ENCODE results near the gene DACT2. TPM values are rescaled to one million over a fixed set of nuclear protein-coding genes. Genes with fewer than 3 reads are reported as not detected.
A peak's percentile ranks its signal among the peaks of the same experiment; 100 is the strongest.

Gene DACT2
- total RNA-seq, 6 experiments from 2014 or later, result 0.29 to 0.99 (median 0.86) TPM; not detected in 1

GRCh38 chr6:168347053-168347452, 27.5 kb upstream of the DACT2 start:
- ATAC-seq (no peak), DNase-seq (no peak)
- no peak overlapping the region for H3K4me3 ChIP-seq
- no peak for TF ChIP-seq CTCF (IDR thresholded peaks at IDR 0.05)
- no peak for TF ChIP-seq POLR2A (IDR thresholded peaks at IDR 0.05)
- H3K9me3 ChIP-seq, result no peaks in the 10 kb centered on the region
- H3K27me3 ChIP-seq, result no peaks in the 10 kb centered on the region
- no peak overlapping the region for H3K27ac ChIP-seq
- WGBS (ENCODE audit: insufficient coverage, low coverage, low lambda C conversion rate, missing lambda C conversion rate), result 100% methylated on average over 2 of the region's 7 CpGs
- H3K36me3 ChIP-seq, result no peaks in the 10 kb centered on the region
- intact Hi-C loops (cut with DNase I), result loop anchor here in 1 of 2 donors (10.0 kb wide), 1 partner anchor 192 kb away; no protein-coding TSS in a partner anchor
- no peaks in the 10 kb centered on the region for H3K4me1 ChIP-seq

GRCh38 chr6:168345896-168346754, 26.5 kb upstream of the DACT2 start:
- no peaks in the 10 kb centered on the region for H3K27me3 ChIP-seq
- no peak overlapping the region for H3K4me3 ChIP-seq
- no peak for TF ChIP-seq POLR2A (IDR thresholded peaks at IDR 0.05)
- intact Hi-C loops (cut with DNase I), result loop anchor here in 1 of 2 donors (10.0 kb wide), 1 partner anchor 191 kb away; no protein-coding TSS in a partner anchor
- no peaks in the 10 kb centered on the region for H3K9me3 ChIP-seq
- no peaks in the 10 kb centered on the region for H3K4me1 ChIP-seq
- ATAC-seq (no peak), DNase-seq (no peak)
- WGBS (ENCODE audit: insufficient coverage, low coverage, low lambda C conversion rate, missing lambda C conversion rate), result 36% methylated on average over 8 of the region's 33 CpGs
- H3K36me3 ChIP-seq, result no peaks in the 10 kb centered on the region
- H3K27ac ChIP-seq, result no peak overlapping the region

GRCh38 chr6:168345266-168345665, 25.7 kb upstream of the DACT2 start:
- H3K27ac ChIP-seq, result no peak overlapping the region
- TF ChIP-seq CTCF (IDR thresholded peaks at IDR 0.05), result no peak
- TF ChIP-seq POLR2A (IDR thresholded peaks at IDR 0.05), result no peak
- no peaks in the 10 kb centered on the region for H3K4me1 ChIP-seq
- H3K9me3 ChIP-seq, result no peaks in the 10 kb centered on the region
- DNase-seq (no peak), ATAC-seq (peak in 1 of 4 donors; percentile 8)
- WGBS (ENCODE audit: insufficient coverage, low coverage, low lambda C conversion rate, missing lambda C conversion rate), result 86% methylated on average over 16 of the region's 18 CpGs
- H3K36me3 ChIP-seq, result no peaks in the 10 kb centered on the region
- intact Hi-C loops (cut with DNase I), result loop anchor here in 1 of 2 donors (10.0 kb wide), 1 partner anchor 190 kb away; no protein-coding TSS in a partner anchor
- H3K27me3 ChIP-seq, result no peaks in the 10 kb centered on the region
- H3K4me3 ChIP-seq, result no peak overlapping the region

- no peak for TF ChIP-seq POLR2A (IDR thresholded peaks at IDR 0.05)
- Histone ChIP-seq H3K4me1 (no peaks in the 10 kb centered on the region), H3K27me3 (no peaks in the 10 kb centered on the region), H3K9me3 (no peaks in the 10 kb centered on the region), H3K4me3 (no peak overlapping the region), H3K27ac (no peak overlapping the region), H3K36me3 (no peaks in the 10 kb centered on the region)
- 79% methylated on average over 2 of the region's 2 CpGs for WGBS (ENCODE audit: insufficient coverage, low coverage, low lambda C conversion rate, missing lambda C conversion rate)
- DNase-seq (no peak), ATAC-seq (no peak)
- intact Hi-C loops (cut with DNase I), result loop anchor here in 1 of 2 donors (10.0 kb wide), 1 partner anchor 190 kb away; no protein-coding TSS in a partner anchor
Measured at GRCh38 chr6:168344338-168344737, 24.8 kb upstream of the DACT2 start.

- intact Hi-C loops (cut with DNase I), result loop anchor here in 1 of 2 donors (10.0 kb wide), 1 partner anchor 189 kb away; no protein-coding TSS in a partner anchor
- Histone ChIP-seq H3K36me3 (no peaks in the 10 kb centered on the region), H3K27me3 (no peaks in the 10 kb centered on the region), H3K9me3 (no peaks in the 10 kb centered on the region), H3K27ac (no peak overlapping the region), H3K4me3 (no peak overlapping the region), H3K4me1 (no peaks in the 10 kb centered on the region)
- no peak for ATAC-seq
- 52% methylated on average over 10 of the region's 24 CpGs for WGBS (ENCODE audit: insufficient coverage, low coverage, low lambda C conversion rate, missing lambda C conversion rate)
- TF ChIP-seq POLR2A (IDR thresholded peaks at IDR 0.05), result no peak
- TF ChIP-seq CTCF (IDR thresholded peaks at IDR 0.05), result no peak
- DNase-seq, result no peak
Measured at GRCh38 chr6:168343239-168344150, 23.9 kb upstream of the DACT2 start.

Measured in right lobe of liver (tissue), 6 donors.